Naive thymus-derived CD4-positive, alpha-beta T cell (primary cell): ENCODE data around the gene CNTRL. TPM values are rescaled to one million over a fixed set of nuclear protein-coding genes. Genes with fewer than 3 reads are reported as not detected.

Experiments used
- ATAC-seq: fragments of 150-1000 bp; cut with Tn5 transposase; 2 replicates; pipeline ENCODE4 v1.10.0; 2021; ENCODE audit warnings: mild to moderate bottlenecking, moderate library complexity
- CTCF ChIA-PET: fragments of 350-600 bp; sonication (Branson Sonifier 250); formaldehyde crosslinking; loops from one replicate; lab custom pipeline; 2021; ENCODE audit warnings: antibody characterized with exemption; lab: Charles Lee
- POLR2A ChIA-PET: fragments of 350-600 bp; sonication (Branson Sonifier 250); formaldehyde crosslinking; loops from one replicate; lab custom pipeline; 2021; ENCODE audit warnings: antibody characterized with exemption, inconsistent platforms; lab: Charles Lee
- DNase-seq, 9 donors: peaks; one replicate each; pipeline versions ENCODE4 v3.0.0 to v3.0.0-alpha.2; 2020 to 2022; ENCODE audit warnings: mixed read lengths in 1 of 9
- H3K27ac ChIP-seq: one replicate; pipeline ENCODE4 v1.7.0; 2013; ENCODE audit warnings: mild to moderate bottlenecking, low read depth, low read length, moderate library complexity
- H3K27me3 ChIP-seq, 2 donors: one replicate each; pipeline ENCODE4 v1.7.0; 2013; ENCODE audit warnings: low read length in 2 of 2, mild to moderate bottlenecking in 2 of 2, moderate library complexity in 2 of 2; ENCODE audit not compliant: control insufficient read depth in 2 of 2, insufficient read depth in 2 of 2
- H3K36me3 ChIP-seq, 3 experiments: 1 replicate in 2 of 3; 2 replicates in 1 of 3; pipeline ENCODE4 v1.7.0; 2013; ENCODE audit warnings: low read length in 3 of 3, mild to moderate bottlenecking in 3 of 3, moderate library complexity in 1 of 3; ENCODE audit not compliant: insufficient read depth in 3 of 3, control insufficient read depth in 2 of 3
- H3K4me1 ChIP-seq, 2 donors: one replicate each; pipeline ENCODE4 v1.7.0; 2013; ENCODE audit warnings: low read length in 2 of 2, mild to moderate bottlenecking in 2 of 2, moderate library complexity in 1 of 2; ENCODE audit not compliant: control insufficient read depth in 2 of 2, insufficient read depth in 2 of 2
- H3K4me3 ChIP-seq: 2 replicates; pipeline ENCODE4 v1.7.0; 2013; ENCODE audit warnings: mild to moderate bottlenecking, low read length
- H3K9me3 ChIP-seq, 3 experiments: 1 replicate in 2 of 3; 2 replicates in 1 of 3; pipeline ENCODE4 v1.7.0; 2013; ENCODE audit warnings: low read length in 3 of 3; ENCODE audit not compliant: control insufficient read depth in 2 of 3
- H3K27ac Mint-ChIP-seq, 9 donors: one replicate each; pipeline ENCODE4 v1.8.0; 2020 to 2022; ENCODE audit warnings: mixed read lengths in 9 of 9, mild to moderate bottlenecking in 8 of 9, moderate library complexity in 5 of 9, inconsistent platforms in 2 of 9
- H3K27me3 Mint-ChIP-seq, 5 donors: one replicate each; pipeline ENCODE4 v1.8.0; 2021 to 2022; ENCODE audit warnings: mixed read lengths in 5 of 5, mild to moderate bottlenecking in 1 of 5
- H3K36me3 Mint-ChIP-seq, 5 donors: one replicate each; pipeline ENCODE4 v1.8.0; 2020 to 2022; ENCODE audit warnings: mixed read lengths in 5 of 5, mild to moderate bottlenecking in 3 of 5, inconsistent platforms in 1 of 5
- H3K4me1 Mint-ChIP-seq, 7 donors: one replicate each; pipeline ENCODE4 v1.8.0; 2020 to 2022; ENCODE audit warnings: mixed read lengths in 7 of 7, mild to moderate bottlenecking in 3 of 7, inconsistent platforms in 1 of 7
- H3K4me3 Mint-ChIP-seq, 10 donors: one replicate each; pipeline ENCODE4 v1.8.0; 2020 to 2022; ENCODE audit warnings: mild to moderate bottlenecking in 10 of 10, mixed read lengths in 10 of 10, moderate library complexity in 6 of 10, inconsistent platforms in 2 of 10
- H3K9me3 Mint-ChIP-seq, 11 donors: one replicate each; pipeline ENCODE4 v1.8.0; 2020 to 2022; ENCODE audit warnings: mixed read lengths in 11 of 11, mild to moderate bottlenecking in 4 of 11, inconsistent platforms in 1 of 11, moderate library complexity in 1 of 11
- intact Hi-C, 2 donors: fragments of 100-400 bp; cut with micrococcal nuclease; formaldehyde crosslinking; loops; one replicate each; pipeline ENCODE4 v1.15.1; 2023
- polyA plus RNA-seq, 2 donors: library from polyadenylated mRNA; unstranded; fragments of 300-500 nt; fragmentation: Illumina TruSeq; gene quantifications; one replicate each; pipeline ENCODE4 v1.2.3, GENCODE V29; 2021
- total RNA-seq, 6 experiments: library from RNA in 5 of 6; stranded (reverse) in 5 of 6; gene quantifications; 1 replicate in 5 of 6; 2 replicates in 1 of 6; pipeline ENCODE4 v1.2.3 and lab custom pipeline; 2021 to 2026

CNTRL gene
- total and polyA plus RNA-seq, 7 experiments from 2014 or later = 14.4 to 131 (median 81.6) TPM

GRCh38 chr9:121204121-121204520 is 129.4 kb downstream of the CNTRL start:
- H3K4me1 Mint-ChIP-seq = peaks cover 21 to 57% (median 44%) of the 10 kb centered on the region in 7 donors
- H3K27me3 ChIP-seq = no peaks in the 10 kb centered on the region
- CTCF ChIA-PET = no interaction called here
- H3K36me3 ChIP-seq = peaks cover 0 to 4% (median 0%) of the 10 kb centered on the region in 3 experiments
- peaks cover 0 to 12% (median 0%) of the 10 kb centered on the region in 5 donors for H3K36me3 Mint-ChIP-seq
- ATAC-seq (no peak), DNase-seq (no peak)
- no peaks in the 10 kb centered on the region for H3K9me3 ChIP-seq
- peaks cover 0 to 3% (median 0%) of the 10 kb centered on the region in 5 donors for H3K27me3 Mint-ChIP-seq
- intact Hi-C loops = loop anchor here (5.0 kb wide), 6 partner anchors 37 to 622 kb away; partner anchors contain the start of genes CDK5RAP2 (in 1 of the 2), MEGF9 (in 1 of the 2), PSMD5 (in 1 of the 2) and STOM (in 1 of the 2)
- H3K4me1 ChIP-seq = peaks cover 14 to 21% of the 10 kb centered on the region in 2 donors
- no peak overlapping the region for H3K4me3 ChIP-seq
- H3K4me3 Mint-ChIP-seq = peak overlapping the region in 1 of 10 donors; percentile 3
- POLR2A ChIA-PET = no interaction called here
- H3K9me3 Mint-ChIP-seq = peaks cover 0 to 5% (median 0%) of the 10 kb centered on the region in 11 donors
- H3K27ac Mint-ChIP-seq = peak overlapping the region in 1 of 9 donors; percentile 35
- no peak overlapping the region for H3K27ac ChIP-seq

- Mint-ChIP-seq H3K4me1 (peaks cover 16 to 52% (median 40%) of the 10 kb centered on the region in 7 donors), H3K9me3 (peaks cover 0 to 5% (median 0%) of the 10 kb centered on the region in 11 donors), H3K4me3 (no peak overlapping the region), H3K27ac (peak overlapping the region in 1 of 9 donors; percentile 35), H3K27me3 (peaks cover 0 to 3% (median 0%) of the 10 kb centered on the region in 5 donors), H3K36me3 (peaks cover 0 to 12% (median 0%) of the 10 kb centered on the region in 5 donors)
- ChIA-PET CTCF (no interaction called here), POLR2A (no interaction called here)
- Histone ChIP-seq H3K27me3 (no peaks in the 10 kb centered on the region), H3K4me1 (peaks cover 10 to 21% of the 10 kb centered on the region in 2 donors), H3K9me3 (no peaks in the 10 kb centered on the region), H3K36me3 (peaks cover 0 to 4% (median 0%) of the 10 kb centered on the region in 3 experiments), H3K4me3 (no peak overlapping the region), H3K27ac (no peak overlapping the region)
- DNase-seq (no peak), ATAC-seq (no peak)
- intact Hi-C loops = loop anchor here (5.0 kb wide), 6 partner anchors 37 to 622 kb away; partner anchors contain the start of genes CDK5RAP2 (in 1 of the 2), MEGF9 (in 1 of the 2), PSMD5 (in 1 of the 2) and STOM (in 1 of the 2)
These were observed 129.9 kb downstream of the CNTRL start for GRCh38 chr9:121204611-121205010.

GRCh38 chr9:121206516-121207370 is 132.0 kb downstream of the CNTRL start:
- Histone ChIP-seq H3K9me3 (no peaks in the 10 kb centered on the region), H3K36me3 (no peaks in the 10 kb centered on the region), H3K4me1 (peaks cover 0 to 14% of the 10 kb centered on the region in 2 donors), H3K27me3 (no peaks in the 10 kb centered on the region), H3K27ac (no peak overlapping the region), H3K4me3 (no peak overlapping the region)
- Mint-ChIP-seq H3K4me1 (peaks cover 7 to 38% (median 32%) of the 10 kb centered on the region in 7 donors), H3K9me3 (peaks cover 0 to 4% (median 0%) of the 10 kb centered on the region in 11 donors), H3K4me3 (peak overlapping the region in 1 of 10 donors; percentile 37), H3K36me3 (peaks cover 0 to 8% (median 0%) of the 10 kb centered on the region in 5 donors), H3K27me3 (peaks cover 0 to 2% (median 0%) of the 10 kb centered on the region in 5 donors), H3K27ac (peak overlapping the region in 3 of 9 donors; percentile 29 to 84 (median 72))
- ChIA-PET CTCF (no interaction called here), POLR2A (no interaction called here)
- ATAC-seq (no peak), DNase-seq (no peak)
- intact Hi-C loops = no loop called here

GRCh38 chr9:121207371-121207940 is 132.7 kb downstream of the CNTRL start:
- Histone ChIP-seq H3K36me3 (no peaks in the 10 kb centered on the region), H3K4me1 (peaks cover 0 to 11% of the 10 kb centered on the region in 2 donors), H3K27me3 (no peaks in the 10 kb centered on the region), H3K27ac (no peak overlapping the region), H3K4me3 (no peak overlapping the region), H3K9me3 (no peaks in the 10 kb centered on the region)
- peak; percentile 57 for ATAC-seq
- peak overlapping the region in 5 of 10 donors; percentile 16 to 71 (median 43) for H3K4me3 Mint-ChIP-seq
- no peaks in the 10 kb centered on the region for H3K27me3 Mint-ChIP-seq
- peak overlapping the region in 8 of 9 donors; percentile 21 to 84 (median 60) for H3K27ac Mint-ChIP-seq
- ChIA-PET POLR2A (no interaction called here), CTCF (interaction anchor here (0.6 to 0.9 kb wide), 2 partner anchors 8 to 800 kb away, joined by 3 read pairs; no protein-coding TSS in a partner anchor)
- peaks cover 7 to 31% (median 25%) of the 10 kb centered on the region in 7 donors for H3K4me1 Mint-ChIP-seq
- no peak for DNase-seq
- intact Hi-C loops = no loop called here
- H3K9me3 Mint-ChIP-seq = peaks cover 0 to 4% (median 0%) of the 10 kb centered on the region in 11 donors
- H3K36me3 Mint-ChIP-seq = peaks cover 0 to 8% (median 0%) of the 10 kb centered on the region in 5 donors

GRCh38 chr9:121210536-121210935 is 135.8 kb downstream of the CNTRL start:
- no peak overlapping the region for H3K27ac ChIP-seq
- H3K4me3 ChIP-seq = no peak overlapping the region
- peaks cover 0 to 10% of the 10 kb centered on the region in 2 donors for H3K4me1 ChIP-seq
- DNase-seq = no peak
- H3K9me3 ChIP-seq = no peaks in the 10 kb centered on the region
- H3K36me3 ChIP-seq = no peaks in the 10 kb centered on the region
- no peak overlapping the region for H3K27ac Mint-ChIP-seq
- ATAC-seq = no peak
- peaks cover 6 to 32% (median 25%) of the 10 kb centered on the region in 7 donors for H3K4me1 Mint-ChIP-seq
- no peaks in the 10 kb centered on the region for H3K27me3 ChIP-seq
- H3K36me3 Mint-ChIP-seq = peaks cover 0 to 3% (median 0%) of the 10 kb centered on the region in 5 donors
- CTCF ChIA-PET = no interaction called here
- no peaks in the 10 kb centered on the region for H3K27me3 Mint-ChIP-seq
- intact Hi-C loops = loop anchor here in 1 of 2 donors (5.0 kb wide), 1 partner anchor 67 kb away; no protein-coding TSS in a partner anchor
- H3K4me3 Mint-ChIP-seq = no peak overlapping the region
- POLR2A ChIA-PET = interaction anchor here (4.1 kb wide), 1 partner anchor 9 kb away, joined by 20 read pairs; the partner anchor contains the start of gene RAB14
- peaks cover 0 to 4% (median 0%) of the 10 kb centered on the region in 11 donors for H3K9me3 Mint-ChIP-seq
